Activated CD4-positive, alpha-beta memory T cell treated with anti-CD3 and anti-CD28 coated beads for 36 hours (primary cell): Measurements from ENCODE around the gene MYO7A. TPM values are rescaled to one million over a fixed set of nuclear protein-coding genes. Genes with fewer than 3 reads are reported as not detected.

Source experiments
- CTCF ChIA-PET: fragments of 350-600 bp; sonication (Branson Sonifier 250); formaldehyde crosslinking; loops from one replicate; lab custom pipeline; 2021; ENCODE audit warnings: antibody characterized with exemption, inconsistent platforms; lab: Charles Lee
- POLR2A ChIA-PET: fragments of 350-600 bp; sonication (Branson Sonifier 250); formaldehyde crosslinking; loops from one replicate; lab custom pipeline; 2021; ENCODE audit warnings: antibody characterized with exemption; lab: Charles Lee
- DNase-seq: peaks from one replicate; pipeline ENCODE4 v3.0.0-alpha.2; 2020
- H3K27ac Mint-ChIP-seq: one replicate; pipeline ENCODE4 v1.8.0; 2021; ENCODE audit warnings: mixed read lengths
- H3K27me3 Mint-ChIP-seq: one replicate; pipeline ENCODE4 v1.8.0; 2021; ENCODE audit warnings: mixed read lengths
- H3K36me3 Mint-ChIP-seq: one replicate; pipeline ENCODE4 v1.8.0; 2021; ENCODE audit warnings: mixed read lengths
- H3K4me1 Mint-ChIP-seq: one replicate; pipeline ENCODE4 v1.8.0; 2021; ENCODE audit warnings: low read depth, mixed read lengths
- H3K4me3 Mint-ChIP-seq: one replicate; pipeline ENCODE4 v1.8.0; 2021; ENCODE audit warnings: mild to moderate bottlenecking, mixed read lengths
- H3K9me3 Mint-ChIP-seq: one replicate; pipeline ENCODE4 v1.8.0; 2021; ENCODE audit warnings: mixed read lengths
- intact Hi-C: fragments of 100-400 bp; cut with micrococcal nuclease; formaldehyde crosslinking; loops from one replicate; pipeline ENCODE4 v1.15.1; 2023
- total RNA-seq, 2 experiments: library from RNA; stranded (reverse); gene quantifications; one replicate each; pipeline ENCODE4 v1.2.3, GENCODE V29; 2021

MYO7A gene
- total RNA-seq, 2 experiments from 2014 or later = 0.29 to 0.38 TPM

DNA sequence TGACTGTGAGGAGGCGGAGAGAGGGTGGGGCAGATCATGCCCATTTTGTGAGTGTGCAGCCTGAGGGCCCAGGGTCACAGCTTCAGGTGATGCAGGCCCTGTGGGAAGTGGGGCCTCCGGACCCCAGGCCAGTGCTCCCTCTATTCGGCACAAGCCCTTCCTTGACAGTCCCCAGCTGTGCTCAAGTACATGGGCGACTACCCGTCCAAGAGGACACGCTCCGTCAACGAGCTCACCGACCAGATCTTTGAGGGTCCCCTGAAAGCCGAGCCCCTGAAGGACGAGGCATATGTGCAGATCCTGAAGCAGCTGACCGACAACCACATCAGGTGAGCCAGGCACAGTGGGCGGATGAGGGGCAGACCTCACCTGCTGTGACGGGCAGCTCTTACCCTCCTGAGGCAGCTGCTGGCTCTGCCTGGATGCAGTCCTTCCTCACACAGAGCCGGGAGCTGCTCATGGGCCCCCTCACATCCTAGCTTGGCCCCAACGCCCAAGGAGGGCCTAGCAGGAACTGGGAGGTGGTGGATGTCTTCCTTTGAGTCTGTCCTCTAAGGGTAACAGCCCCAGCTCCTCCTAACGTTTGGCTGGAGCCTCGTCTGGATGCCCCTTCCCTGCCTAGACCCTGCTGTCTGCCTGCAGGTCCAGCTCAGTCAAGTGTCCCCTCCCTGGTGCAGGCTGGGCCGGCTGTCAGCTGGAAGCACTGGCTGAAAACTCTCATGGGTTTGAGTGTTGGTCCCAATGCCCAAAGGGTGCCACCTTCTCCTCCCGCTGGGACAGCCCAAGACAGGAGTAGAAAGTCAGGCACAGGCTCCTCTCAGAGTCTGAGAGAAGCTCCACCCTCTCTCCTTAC is 76.1 kb downstream of the MYO7A start:
- Mint-ChIP-seq H3K9me3 (no peaks in the 10 kb centered on the region), H3K27ac (no peak overlapping the region), H3K4me3 (no peak overlapping the region), H3K4me1 (no peaks in the 10 kb centered on the region), H3K36me3 (no peaks in the 10 kb centered on the region), H3K27me3 (no peaks in the 10 kb centered on the region)
- ChIA-PET CTCF (interaction anchor here (1.4 to 1.8 kb wide), 2 partner anchors 15 to 77 kb away, joined by 5 read pairs; no protein-coding TSS in a partner anchor), POLR2A (no interaction called here)
- DNase-seq = peak; percentile 3
- intact Hi-C loops = no loop called here

DNA sequence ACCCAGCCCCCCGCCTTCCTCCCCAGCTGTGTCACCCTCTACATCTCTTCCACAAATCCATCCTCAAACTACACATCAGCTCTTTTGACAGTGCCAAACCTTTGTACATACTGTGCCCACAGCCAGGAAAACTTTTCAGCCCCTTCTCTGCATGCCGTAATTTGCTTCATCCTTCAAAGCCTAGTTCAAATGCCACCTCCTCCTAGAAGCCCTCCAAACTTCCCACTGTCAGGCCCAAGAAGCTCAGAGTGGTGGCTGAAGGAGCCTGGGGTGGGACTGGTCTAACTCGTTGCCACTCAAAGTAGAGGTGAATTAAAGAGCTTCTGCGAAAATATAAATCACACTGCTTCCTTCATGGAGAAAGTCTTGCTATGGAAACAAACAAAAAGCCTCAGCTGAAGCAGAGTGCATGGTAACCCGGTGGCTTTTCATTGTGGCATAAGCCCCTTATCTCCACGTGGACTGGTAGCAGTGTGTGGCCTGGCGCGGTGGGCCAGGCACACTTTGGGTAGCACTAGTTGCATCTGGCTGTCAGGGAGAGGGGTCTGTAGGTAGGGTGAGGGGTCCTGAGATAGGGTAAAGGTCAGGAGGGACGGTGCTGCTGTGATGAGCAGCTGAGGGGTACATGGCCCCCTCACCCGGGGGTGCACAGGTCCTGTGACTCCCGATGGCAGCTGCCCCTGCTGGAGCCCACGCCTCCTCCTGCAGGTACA is 76.9 kb downstream of the MYO7A start:
- peak; percentile 5 for DNase-seq

DNA sequence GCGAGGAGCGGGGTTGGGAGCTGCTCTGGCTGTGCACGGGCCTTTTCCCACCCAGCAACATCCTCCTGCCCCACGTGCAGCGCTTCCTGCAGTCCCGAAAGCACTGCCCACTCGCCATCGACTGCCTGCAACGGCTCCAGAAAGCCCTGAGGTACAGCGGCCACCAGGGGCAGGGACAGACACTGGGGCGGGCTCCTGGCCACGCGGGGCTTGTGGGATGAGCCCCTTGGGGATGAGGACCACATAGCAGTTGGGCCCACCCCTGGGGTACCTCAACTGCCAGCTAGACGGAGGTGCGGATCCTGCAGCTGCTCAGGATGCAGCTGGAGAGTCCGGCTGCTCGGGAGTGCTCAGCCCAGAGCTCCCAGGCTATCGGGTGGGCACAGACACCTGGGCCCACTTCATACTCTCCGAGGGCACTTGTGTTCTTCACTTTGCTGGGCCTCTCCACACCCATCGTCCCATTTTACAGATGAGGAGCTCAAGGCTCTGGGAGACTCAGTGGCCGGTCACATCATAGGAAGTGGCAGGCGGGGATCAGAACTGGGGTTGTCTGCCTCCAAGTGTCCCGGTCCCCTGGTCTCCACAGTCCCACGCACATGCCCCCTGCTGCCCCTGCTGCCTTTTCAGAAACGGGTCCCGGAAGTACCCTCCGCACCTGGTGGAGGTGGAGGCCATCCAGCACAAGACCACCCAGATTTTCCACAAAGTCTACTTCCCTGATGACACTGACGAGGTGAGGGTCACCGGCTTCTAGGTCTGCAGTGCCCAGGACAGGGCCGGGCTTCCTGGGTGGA is 77.6 kb downstream of the MYO7A start:
- intact Hi-C loops = no loop called here
- CTCF ChIA-PET = interaction anchor here (1.8 kb wide), 1 partner anchor 16 kb away, joined by 5 read pairs; no protein-coding TSS in a partner anchor
- Mint-ChIP-seq H3K9me3 (no peaks in the 10 kb centered on the region), H3K27me3 (no peaks in the 10 kb centered on the region), H3K27ac (no peak overlapping the region), H3K4me1 (no peaks in the 10 kb centered on the region), H3K4me3 (no peak overlapping the region), H3K36me3 (no peaks in the 10 kb centered on the region)
- peak; percentile 8 for DNase-seq
- POLR2A ChIA-PET = no interaction called here

More for the DNA sequence above, 76.9 kb downstream of the MYO7A start:
- intact Hi-C loops = no loop called here
- ChIA-PET CTCF (interaction anchor here (1.4 to 1.8 kb wide), 2 partner anchors 16 to 78 kb away, joined by 5 read pairs; no protein-coding TSS in a partner anchor), POLR2A (no interaction called here)
- Mint-ChIP-seq H3K9me3 (no peaks in the 10 kb centered on the region), H3K36me3 (no peaks in the 10 kb centered on the region), H3K27me3 (no peaks in the 10 kb centered on the region), H3K27ac (no peak overlapping the region), H3K4me3 (no peak overlapping the region), H3K4me1 (no peaks in the 10 kb centered on the region)

DNA sequence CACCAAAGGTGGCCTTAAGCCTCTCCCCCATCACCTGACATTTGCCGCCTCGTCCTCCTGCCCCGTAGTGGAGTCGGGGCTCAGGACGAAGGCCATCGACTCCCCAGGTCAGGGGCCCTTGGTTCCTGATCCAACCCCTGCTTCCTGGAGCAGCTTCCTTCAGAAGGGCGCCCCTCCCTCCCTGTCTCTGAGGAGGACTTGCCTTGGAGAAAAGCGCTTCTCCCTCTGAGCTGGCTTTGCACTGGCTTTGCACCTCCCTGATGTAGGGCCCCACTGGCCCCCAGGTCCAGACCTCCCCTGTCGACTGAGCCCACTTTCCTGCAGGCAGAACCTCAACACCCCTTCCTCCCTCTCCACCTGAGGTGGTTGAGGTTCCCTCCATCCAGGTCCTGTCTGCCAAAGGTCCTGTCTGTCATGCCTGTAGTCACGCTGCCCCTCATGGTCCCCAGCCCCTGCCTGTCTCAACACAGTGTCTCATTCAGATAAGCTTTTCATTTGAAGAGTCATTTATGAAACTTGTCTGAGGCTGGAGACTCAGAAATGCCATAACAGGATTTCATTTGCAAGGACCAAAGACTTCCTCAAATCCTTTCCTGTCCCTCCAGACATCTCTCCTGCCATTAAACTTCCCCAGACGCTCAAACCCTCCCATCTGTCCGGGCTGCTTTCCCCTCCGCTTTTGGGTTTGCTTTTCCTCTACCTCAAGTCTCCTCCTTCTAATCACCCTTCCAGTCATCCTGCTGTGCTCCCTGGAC is 78.4 kb downstream of the MYO7A start:
- Mint-ChIP-seq H3K4me3 (no peak overlapping the region), H3K27me3 (no peaks in the 10 kb centered on the region), H3K36me3 (no peaks in the 10 kb centered on the region), H3K27ac (no peak overlapping the region), H3K9me3 (no peaks in the 10 kb centered on the region), H3K4me1 (no peaks in the 10 kb centered on the region)
- no peak for DNase-seq
- ChIA-PET CTCF (no interaction called here), POLR2A (no interaction called here)
- intact Hi-C loops = no loop called here

DNA sequence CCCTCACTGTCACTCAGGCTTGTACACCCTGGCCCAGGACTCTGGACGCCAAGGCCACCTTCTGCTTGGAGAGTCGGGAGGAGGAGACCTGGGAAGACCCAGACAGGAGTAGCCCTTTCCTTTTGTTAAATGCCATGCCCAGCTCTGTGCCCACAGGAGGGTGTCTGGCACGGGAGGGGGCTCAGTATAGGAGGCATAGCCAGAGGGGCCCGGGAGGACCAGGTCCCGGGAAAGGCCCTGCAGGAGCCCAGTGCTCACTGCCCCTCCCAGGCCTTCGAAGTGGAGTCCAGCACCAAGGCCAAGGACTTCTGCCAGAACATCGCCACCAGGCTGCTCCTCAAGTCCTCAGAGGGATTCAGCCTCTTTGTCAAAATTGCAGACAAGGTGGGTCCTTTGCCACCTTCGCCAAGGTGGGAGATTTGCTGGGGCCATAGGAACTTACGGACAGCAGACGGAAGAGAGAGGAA is 79.0 kb downstream of the MYO7A start:
- Mint-ChIP-seq H3K4me3 (no peak overlapping the region), H3K27me3 (no peaks in the 10 kb centered on the region), H3K9me3 (no peaks in the 10 kb centered on the region), H3K27ac (no peak overlapping the region), H3K4me1 (no peaks in the 10 kb centered on the region), H3K36me3 (no peaks in the 10 kb centered on the region)
- intact Hi-C loops = no loop called here
- ChIA-PET POLR2A (no interaction called here), CTCF (no interaction called here)
- no peak for DNase-seq

DNA sequence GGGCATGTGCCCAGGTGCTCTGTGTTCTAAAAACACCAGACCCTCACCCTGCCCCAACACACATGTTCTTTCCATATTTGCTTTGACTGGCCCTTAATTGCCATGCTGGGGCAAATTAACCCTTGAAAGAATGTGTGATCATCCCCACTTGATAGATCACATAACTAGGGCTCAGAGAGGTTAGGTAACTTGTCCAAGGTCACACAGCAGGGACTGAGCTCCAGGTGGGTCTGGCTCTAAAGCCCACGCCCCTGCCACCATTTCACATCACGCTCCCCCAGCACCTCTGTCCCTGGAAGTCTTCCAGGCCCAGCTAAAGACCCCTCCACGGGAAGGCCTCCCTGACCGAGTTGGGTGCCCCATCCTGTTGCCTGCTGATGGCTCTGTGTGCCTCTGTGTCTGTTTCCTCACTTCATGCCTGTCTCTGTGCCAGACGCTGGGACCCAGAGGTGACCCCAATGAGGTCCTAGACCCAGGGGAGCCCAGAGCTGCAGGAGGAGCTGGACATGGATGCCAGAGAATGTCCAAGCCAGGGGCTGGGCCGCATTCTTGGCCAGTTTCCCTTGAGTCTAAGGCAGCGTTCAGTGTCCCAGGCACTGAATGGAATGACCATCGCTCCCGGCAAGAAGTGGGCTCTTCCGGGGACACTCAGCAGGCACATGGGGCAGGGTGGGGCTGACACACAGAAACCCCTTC is 79.7 kb downstream of the MYO7A start:
- intact Hi-C loops = no loop called here
- no peaks in the 10 kb centered on the region for H3K4me1 Mint-ChIP-seq
- H3K27me3 Mint-ChIP-seq = no peaks in the 10 kb centered on the region
- DNase-seq = no peak
- ChIA-PET POLR2A (no interaction called here), CTCF (no interaction called here)
- H3K9me3 Mint-ChIP-seq = no peaks in the 10 kb centered on the region
- H3K4me3 Mint-ChIP-seq = no peak overlapping the region
- no peaks in the 10 kb centered on the region for H3K36me3 Mint-ChIP-seq
- H3K27ac Mint-ChIP-seq = no peak overlapping the region

DNA sequence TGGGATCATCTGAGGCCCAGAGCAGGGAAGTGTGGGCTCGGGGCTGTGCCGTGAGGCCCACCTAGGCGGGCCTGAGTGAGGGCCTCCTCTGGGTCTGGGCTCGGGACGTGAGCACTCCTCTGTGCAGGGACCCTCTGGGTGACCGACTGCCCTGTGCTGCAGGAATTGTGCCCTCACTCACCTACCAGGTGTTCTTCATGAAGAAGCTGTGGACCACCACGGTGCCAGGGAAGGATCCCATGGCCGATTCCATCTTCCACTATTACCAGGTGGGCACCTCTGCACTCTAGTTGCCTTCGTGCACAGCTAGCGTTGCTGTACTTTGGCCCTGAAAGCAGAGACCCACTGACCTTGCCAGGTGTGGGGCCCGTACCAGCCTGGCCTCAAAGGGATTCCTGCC is 80.5 kb downstream of the MYO7A start:
- no peaks in the 10 kb centered on the region for H3K4me1 Mint-ChIP-seq
- no peaks in the 10 kb centered on the region for H3K36me3 Mint-ChIP-seq

DNA sequence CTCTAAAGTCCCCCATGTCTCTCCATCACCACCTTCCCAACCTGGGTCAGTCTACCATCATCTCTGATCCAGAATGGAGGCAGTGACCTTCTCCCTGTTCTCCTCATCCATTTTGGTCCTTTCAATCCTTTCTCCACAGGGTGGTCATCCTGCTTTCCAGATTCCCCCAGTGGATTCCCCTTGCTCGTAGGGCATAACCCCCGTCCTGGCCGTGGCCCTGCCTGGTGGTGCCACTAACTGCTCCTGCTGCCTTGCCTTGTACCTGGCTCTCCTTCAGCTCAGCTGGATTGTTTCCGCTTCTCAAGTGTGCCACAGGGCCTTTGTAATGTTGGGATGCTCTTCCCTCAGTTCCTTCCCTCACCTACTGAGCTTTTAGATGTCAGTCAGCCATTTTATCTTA is 81.6 kb downstream of the MYO7A start:
- Mint-ChIP-seq H3K4me1 (no peaks in the 10 kb centered on the region), H3K36me3 (no peaks in the 10 kb centered on the region), H3K27me3 (no peaks in the 10 kb centered on the region), H3K4me3 (no peak overlapping the region), H3K27ac (no peak overlapping the region), H3K9me3 (no peaks in the 10 kb centered on the region)
- ChIA-PET CTCF (no interaction called here), POLR2A (no interaction called here)
- no peak for DNase-seq
- intact Hi-C loops = no loop called here

More for the DNA sequence above, 80.5 kb downstream of the MYO7A start:
- no peaks in the 10 kb centered on the region for H3K9me3 Mint-ChIP-seq
- intact Hi-C loops = no loop called here
- H3K27ac Mint-ChIP-seq = no peak overlapping the region
- H3K27me3 Mint-ChIP-seq = no peaks in the 10 kb centered on the region
- no peak overlapping the region for H3K4me3 Mint-ChIP-seq
- CTCF ChIA-PET = interaction anchor here (0.9 kb wide), 1 partner anchor 10 kb away, joined by 3 read pairs; no protein-coding TSS in a partner anchor
- POLR2A ChIA-PET = no interaction called here
- no peak for DNase-seq

DNA sequence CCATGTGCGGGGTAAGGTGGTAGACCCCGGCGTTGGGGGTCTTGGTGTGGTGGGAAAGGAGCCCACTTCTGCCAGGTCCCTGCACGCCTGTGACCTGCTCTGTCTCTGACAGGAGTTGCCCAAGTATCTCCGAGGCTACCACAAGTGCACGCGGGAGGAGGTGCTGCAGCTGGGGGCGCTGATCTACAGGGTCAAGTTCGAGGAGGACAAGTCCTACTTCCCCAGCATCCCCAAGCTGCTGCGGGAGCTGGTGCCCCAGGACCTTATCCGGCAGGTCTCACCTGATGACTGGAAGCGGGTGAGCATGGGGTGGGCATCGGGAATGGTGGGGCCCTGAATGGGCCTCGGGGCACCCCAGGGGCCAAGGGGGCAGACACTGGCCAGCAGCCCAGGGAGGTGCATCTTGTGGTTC is 83.0 kb downstream of the MYO7A start:
- H3K4me3 Mint-ChIP-seq = no peak overlapping the region
- POLR2A ChIA-PET = no interaction called here
- CTCF ChIA-PET = interaction anchor here (1.1 kb wide), 1 partner anchor 84 kb away, joined by 3 read pairs; no protein-coding TSS in a partner anchor
- no peak overlapping the region for H3K27ac Mint-ChIP-seq
- DNase-seq = no peak
- H3K36me3 Mint-ChIP-seq = no peaks in the 10 kb centered on the region
- H3K27me3 Mint-ChIP-seq = no peaks in the 10 kb centered on the region
- H3K4me1 Mint-ChIP-seq = no peaks in the 10 kb centered on the region
- no peaks in the 10 kb centered on the region for H3K9me3 Mint-ChIP-seq
- intact Hi-C loops = no loop called here

DNA sequence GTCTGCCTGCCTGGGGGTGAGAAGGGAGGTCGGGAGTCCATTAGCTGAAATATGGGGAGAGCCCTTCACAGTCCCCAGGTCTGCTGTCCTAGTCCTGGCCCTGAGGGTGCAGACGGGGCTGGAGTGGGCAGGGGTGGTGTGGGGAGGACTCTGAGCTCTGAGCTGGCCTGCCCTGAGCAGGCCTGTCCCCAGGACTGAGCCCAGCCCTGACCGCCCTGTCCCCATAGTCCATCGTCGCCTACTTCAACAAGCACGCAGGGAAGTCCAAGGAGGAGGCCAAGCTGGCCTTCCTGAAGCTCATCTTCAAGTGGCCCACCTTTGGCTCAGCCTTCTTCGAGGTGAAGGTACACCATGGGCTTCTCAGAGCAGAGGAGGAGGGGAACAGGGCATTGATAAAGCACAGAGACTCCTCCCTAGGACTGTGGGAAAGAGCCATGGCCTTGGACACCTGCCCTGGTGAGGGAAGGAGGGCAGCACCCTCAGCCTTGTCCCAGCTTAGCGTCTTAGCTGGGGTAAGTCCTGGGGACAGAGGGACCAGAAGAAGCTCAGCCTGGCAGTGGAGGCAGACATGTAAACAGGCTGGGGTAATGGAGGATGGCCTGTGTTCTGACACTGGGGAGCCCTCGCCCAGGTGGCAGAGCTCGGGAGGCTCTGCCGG is 83.7 kb downstream of the MYO7A start:
- ChIA-PET POLR2A (no interaction called here), CTCF (interaction anchor here (1.1 kb wide), 1 partner anchor 85 kb away, joined by 3 read pairs; no protein-coding TSS in a partner anchor)
- no peaks in the 10 kb centered on the region for H3K36me3 Mint-ChIP-seq
- no peaks in the 10 kb centered on the region for H3K4me1 Mint-ChIP-seq
- H3K27me3 Mint-ChIP-seq = no peaks in the 10 kb centered on the region
- H3K4me3 Mint-ChIP-seq = no peak overlapping the region
- DNase-seq = no peak
- H3K27ac Mint-ChIP-seq = no peak overlapping the region
- intact Hi-C loops = no loop called here
- no peaks in the 10 kb centered on the region for H3K9me3 Mint-ChIP-seq
